DND-41 (cell line): ENCODE results near the gene HLCS.

Experiments used
- EZH2 ChIP-seq: IDR thresholded peaks from 3 replicates; pipeline ENCODE4 v1.6.1; 2012; ENCODE audit warnings: borderline replicate concordance, low read depth, mild to moderate bottlenecking, moderate library complexity, low read length, inconsistent platforms; ENCODE audit not compliant: severe bottlenecking
- TF ChIP-seq, protein P1 (sequence below): IDR thresholded peaks from 2 replicates; pipeline ENCODE4 v1.5.1; 2012; ENCODE audit warnings: borderline replicate concordance, low read length, moderate library complexity, mild to moderate bottlenecking; ENCODE audit not compliant: poor library complexity, severe bottlenecking; ENCODE audit errors: extremely low read depth

GRCh38 chr21:36738489-36739126, 227.9 kb downstream of the HLCS start:
- TF ChIP-seq EZH2, result no peak
- TF ChIP-seq, protein P1, sequence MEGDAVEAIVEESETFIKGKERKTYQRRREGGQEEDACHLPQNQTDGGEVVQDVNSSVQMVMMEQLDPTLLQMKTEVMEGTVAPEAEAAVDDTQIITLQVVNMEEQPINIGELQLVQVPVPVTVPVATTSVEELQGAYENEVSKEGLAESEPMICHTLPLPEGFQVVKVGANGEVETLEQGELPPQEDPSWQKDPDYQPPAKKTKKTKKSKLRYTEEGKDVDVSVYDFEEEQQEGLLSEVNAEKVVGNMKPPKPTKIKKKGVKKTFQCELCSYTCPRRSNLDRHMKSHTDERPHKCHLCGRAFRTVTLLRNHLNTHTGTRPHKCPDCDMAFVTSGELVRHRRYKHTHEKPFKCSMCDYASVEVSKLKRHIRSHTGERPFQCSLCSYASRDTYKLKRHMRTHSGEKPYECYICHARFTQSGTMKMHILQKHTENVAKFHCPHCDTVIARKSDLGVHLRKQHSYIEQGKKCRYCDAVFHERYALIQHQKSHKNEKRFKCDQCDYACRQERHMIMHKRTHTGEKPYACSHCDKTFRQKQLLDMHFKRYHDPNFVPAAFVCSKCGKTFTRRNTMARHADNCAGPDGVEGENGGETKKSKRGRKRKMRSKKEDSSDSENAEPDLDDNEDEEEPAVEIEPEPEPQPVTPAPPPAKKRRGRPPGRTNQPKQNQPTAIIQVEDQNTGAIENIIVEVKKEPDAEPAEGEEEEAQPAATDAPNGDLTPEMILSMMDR, result no peak
